Activated CD4-positive, alpha-beta T cell treated with anti-CD3 and anti-CD28 coated beads, Interleukin-2, Interleukin-4, amounts not matched to agents 100 ng/mL and 50 ng/mL, durations not matched to agents 16 hours and 8 hours (primary cell): ENCODE measurements around the gene AKAP8.
"Not testable (repeated sequence)": the region's sequence is repeated elsewhere in the genome, so short reads cannot be mapped to it uniquely, and the experiment has no call there.

ENCODE experiments used
- DNase-seq: peaks from one replicate; pipeline ENCODE4 v3.0.0-alpha.2; 2020; ENCODE audit warnings: low spot score

AKAP8 gene

DNA sequence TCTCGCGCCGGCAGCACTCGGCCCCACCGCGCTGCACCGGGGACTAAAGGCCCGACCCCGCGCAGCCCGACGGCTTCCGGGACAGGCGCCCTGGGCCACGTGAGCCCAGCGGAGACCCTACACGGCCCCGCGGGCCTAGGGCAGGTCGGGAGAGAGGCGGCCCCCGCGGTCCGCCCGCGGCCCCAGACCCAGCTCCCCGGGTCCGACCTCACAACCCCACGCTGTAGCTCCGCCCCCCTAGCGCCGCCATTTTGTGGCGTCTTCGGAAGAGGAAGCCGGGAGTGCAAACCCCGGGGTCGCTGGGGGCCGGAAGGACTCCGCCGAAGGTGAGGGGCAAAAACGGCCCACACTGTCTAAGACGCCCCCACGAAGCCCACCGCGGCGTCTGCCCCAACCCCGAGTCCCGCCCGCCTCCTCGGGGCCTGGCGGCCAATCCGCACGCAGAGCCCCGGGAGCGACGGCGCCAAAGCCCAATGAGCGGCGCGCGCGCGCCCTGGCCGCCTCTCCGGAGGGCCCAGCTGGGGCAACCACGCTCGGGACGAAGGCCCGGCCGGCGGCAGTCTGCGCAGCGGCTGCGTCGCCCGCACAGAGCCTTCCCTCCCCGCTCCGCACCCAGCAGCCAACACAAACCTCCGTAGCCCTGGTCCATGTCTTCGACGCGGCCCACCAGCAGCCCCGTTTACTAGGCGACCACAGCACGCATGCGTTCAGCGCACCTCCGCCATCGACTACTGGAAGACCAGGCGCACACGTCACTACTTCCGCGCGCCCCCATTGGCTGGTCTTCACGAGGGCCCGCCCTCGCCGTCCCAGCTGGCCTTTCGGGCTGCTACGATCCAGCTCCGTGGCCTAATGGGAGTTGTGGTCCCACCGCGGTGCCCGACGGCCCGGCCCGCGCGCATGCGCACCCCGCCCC lies at the start of gene AKAP8:
Gene AKAP8, minus strand, starts transcription at position 705 of the 916 bp plus-strand sequence. Its CDS starts 56 bp downstream, at position 649.
- DNase-seq: peak; percentile 99

DNA sequence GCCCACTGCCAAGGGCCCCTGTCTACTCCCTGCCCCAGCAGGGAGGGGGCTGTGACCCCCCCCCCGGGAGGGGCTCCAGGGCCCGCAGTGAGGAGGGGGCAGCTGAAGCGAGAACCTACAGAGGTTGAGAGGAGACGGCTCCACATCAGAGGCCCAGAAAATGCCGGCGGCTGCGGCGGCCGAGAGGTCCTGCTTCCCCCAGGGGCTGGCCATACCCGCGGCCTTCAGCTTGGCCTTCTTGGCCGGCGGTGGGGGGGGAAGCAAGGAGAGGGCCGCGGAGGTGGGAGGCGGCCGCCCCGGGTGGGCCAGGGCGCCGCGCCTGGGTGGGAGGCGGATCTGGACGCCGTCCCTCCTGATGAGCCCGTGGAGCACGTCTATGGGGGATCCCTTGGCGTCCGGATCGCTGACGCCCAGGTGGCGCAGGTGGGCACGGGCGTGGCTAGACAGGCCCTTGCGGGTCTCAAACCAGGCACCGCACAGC lies 48.4 kb upstream of the AKAP8 start:
- DNase-seq: no peak

DNA sequence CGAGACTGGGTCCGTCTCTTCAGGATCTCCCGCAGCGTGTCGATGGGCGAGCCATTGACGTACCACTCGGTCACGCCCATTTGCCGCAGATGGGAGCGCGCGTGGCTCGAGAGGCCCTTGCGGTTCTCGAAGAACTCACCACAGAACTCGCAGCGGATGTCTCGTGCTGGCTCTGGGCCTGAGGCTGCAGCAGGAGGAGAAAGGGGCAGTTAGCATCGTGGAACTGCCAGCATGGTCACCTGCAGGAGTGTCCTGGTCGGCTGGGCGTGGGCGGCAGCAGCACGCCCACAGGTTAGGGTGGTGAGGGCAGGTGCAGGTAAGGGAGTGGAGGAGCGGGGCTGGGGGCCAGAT lies 47.7 kb upstream of the AKAP8 start:
- DNase-seq: no peak

DNA sequence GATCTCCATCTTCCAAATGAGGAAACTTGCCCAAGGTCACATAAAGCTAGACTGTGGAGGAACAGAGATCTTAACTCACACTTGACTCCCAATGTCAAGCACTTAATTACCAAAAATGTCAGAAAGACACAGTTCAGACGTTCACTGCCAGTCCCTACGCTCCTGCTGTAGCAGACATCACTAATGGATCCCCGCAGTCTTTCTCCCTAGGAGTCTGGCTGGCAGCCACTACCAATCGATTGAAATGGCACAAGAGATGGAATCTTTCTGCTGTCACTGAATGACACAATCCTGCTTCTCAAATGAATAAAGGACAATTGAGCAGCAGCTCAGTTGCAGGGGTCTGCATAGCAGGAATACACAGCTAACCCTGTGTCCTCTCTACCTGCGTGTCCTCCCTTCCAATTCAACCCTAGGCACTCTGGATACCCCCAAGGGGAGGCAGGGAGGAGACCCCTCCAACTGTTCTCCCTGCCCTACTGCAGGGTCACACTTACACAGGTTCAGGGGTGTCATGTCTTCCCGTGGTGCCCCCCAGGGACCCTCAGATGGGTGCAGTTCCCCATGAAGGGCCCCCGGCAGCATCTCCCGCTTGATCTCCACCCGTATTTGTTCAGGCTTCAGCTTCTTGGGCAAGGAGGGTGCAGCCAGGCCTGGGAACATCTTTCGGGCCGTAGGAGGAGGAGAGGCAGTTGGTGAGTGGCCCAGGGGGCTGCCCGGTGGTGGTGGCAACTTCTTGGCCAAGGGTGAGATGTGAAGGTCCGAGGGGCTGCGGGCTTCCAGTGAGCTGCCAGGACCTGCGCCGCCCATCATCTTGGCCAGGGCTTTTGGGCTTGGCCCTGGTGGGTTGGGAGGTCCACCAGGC lies 47.1 kb upstream of the AKAP8 start:
- no peak for DNase-seq

DNA sequence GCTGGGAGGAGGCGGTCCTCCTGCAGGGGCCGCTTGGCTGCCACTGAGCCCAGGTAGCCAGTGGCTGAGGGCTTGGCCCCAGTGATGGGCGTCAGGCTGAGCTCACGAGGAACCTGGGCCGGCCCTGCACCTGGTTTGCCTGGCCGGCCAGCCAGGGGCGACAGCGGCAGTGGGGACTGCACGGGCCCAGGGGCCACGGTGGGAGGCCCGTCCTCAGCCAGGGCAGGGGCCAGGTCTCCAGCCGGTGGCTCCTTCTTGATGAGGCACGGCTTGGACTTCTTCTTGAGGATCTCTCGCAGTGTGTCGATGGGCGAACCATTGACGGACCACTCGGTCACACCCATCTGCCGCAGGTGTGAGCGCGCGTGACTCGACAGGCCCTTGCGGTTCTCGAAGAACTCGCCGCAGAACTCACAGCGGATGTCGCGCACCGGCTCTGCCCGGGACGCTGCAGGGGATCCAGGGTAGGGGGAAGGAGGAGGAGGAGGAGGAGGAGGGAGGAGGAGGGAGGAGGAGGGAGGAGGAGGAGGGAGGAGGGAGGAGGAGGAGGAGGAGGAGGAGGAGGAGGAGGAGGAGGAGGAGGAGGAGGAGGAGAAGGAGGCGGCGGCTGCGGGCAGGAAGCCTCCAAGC lies 45.8 kb upstream of the AKAP8 start:
- no peak for DNase-seq

DNA sequence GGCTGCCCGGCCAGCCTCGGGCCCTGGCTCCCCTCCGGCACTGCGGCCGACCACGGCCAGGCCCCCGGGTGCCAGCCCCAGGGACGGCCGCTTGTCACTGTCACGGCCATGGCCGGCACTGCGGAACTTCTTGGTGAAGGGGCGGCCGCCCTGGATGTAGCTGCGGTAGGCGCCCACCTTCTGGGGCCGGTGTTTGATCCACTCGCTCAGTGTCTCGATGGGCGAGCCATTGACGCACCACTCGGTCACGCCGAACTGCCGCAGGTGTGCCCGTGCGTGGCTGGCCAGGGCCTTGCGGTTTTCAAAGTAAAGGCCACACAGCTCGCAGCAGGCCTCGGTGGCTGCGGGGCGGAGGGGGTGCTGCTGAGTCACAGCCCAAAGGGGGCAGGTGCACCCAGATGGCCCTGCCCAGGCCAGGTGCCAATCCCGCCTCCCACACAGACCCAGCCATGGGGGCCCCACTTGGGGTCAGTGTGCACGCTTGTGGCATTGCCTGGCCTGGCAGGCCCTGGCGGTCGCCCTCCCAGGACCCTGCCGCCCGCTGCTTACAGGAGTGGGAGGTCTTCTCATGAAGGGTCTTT lies 45.2 kb upstream of the AKAP8 start:
- DNase-seq: no peak

DNA sequence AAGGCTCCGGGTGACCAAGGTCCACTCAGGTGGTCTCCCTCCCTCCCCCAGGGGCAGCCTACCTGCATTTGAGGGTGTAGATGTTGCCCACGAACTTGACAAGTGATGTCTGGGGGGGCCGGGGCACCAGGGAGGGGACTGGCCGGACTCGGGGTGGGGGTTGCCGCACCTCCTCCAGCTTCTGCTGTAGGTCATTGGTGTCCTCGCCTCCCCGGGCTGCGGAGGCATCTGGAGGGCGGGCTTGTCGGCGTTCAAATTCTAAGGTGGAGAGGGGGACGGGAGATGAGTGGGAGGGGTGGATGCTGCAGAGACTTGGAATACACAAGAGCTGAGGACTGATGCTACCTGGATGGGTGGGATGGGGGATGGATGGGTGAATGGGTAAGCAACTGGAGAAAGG lies 44.5 kb upstream of the AKAP8 start:
- no peak for DNase-seq

DNA sequence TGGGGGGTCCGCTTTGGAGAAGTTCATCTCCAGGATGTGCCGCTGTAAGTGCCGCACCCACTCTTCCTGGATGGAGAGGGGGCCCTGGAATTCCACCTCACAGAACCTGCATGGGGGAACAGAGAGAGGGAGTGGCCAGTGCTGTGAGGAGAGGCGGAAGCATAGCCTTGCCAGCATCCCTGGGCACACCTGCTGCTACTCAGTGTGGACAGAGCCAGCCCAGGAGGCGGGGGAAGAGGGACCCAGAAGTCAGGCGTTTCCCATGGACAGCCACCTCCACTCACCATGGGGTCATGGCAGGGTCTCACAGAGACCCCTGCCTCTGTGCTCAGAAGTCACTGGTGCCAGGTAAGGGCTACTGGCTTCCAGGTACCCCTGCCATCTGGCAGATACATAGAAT lies 43.5 kb upstream of the AKAP8 start:
- DNase-seq: no peak

DNA sequence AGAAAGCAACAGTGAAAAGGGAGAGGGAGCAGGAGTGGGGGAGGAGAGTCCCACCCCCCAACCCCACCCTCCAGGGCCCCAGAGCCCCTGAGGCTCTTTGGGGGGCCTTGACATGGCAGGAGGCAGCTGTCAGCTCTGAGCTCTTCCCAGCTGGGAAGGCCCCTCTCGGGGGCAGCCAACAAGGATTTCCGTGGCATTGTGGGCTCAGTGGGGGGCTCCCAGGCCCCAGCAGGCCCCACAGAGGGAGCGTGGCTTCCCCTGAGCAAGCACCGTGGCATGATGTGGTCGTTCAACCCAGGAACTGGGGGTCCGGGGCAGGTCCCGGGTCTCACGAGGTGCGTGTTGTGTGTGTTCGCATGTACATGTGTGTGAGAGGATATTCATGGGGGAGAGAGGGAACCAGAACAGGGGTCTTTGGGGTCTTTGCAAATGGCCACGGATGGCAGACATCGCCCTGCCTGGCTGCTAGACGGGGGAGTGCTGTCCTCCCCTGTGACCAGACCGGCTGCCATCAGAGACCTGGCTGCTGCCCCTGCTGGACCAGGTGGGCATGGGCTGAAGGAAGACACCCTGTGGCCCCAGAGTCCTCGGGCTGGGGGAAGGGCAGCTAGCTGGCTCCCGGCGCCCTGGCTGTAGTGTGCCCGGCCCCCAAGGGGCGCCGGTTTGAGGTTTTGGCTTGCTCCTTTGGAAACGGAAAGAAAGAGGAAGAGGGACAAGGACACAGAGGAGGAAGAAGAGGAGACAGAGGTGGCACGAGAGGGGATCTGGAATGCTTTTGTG lies 42.9 kb upstream of the AKAP8 start:
- DNase-seq: no peak

DNA sequence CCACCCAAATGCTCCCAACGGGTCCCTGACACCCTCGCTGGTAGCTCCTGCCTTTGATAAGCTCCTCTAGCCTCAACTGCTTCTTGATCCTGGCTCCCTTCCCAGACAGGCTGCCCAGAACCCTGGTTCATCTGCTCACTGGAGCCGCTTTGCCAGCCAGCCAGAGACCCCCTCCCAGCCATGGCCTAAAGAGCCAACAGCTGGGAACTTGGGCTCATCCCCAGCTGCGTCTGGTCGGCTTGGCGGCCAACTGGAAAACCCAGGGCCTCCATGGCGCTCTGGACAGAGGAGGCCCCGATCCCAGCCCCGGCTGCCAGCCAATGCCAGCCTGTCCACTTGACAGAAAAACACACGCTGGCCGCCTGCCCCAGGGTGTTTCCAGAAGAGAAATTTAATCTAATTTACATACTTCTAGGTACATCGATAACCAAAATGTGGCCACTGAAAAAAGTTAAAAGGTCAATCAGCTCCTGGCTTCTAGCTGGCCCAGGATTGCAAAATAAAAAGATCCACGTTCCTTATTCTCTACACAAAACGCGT lies 42.2 kb upstream of the AKAP8 start:
- no peak for DNase-seq

DNA sequence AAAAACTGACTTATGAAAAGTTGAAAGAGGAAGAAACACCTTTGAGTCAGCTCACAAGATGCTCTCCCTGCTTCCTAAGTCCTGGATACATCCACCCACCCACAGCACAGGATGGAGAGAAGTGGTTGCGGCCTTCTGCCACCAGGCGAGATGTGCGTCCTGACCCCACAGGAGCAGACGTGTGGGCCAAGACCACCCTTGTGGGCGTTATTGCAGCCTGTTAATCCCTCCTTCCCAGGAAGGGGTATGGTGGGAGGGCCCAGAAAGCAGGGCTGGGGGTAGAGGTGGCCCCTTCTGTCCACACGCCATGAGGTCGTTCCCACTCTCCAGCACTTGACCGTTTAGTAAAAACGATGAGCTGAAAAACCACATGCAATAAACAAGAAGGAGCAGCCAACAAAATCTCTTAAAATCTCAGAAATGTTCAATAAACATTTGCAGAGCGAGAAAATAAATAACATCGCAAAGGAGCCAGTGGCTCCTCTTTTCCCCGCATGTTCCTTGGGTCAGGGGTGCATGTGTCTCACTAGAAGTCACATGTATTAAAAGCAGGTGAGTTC lies 41.6 kb upstream of the AKAP8 start:
- DNase-seq: no peak

DNA sequence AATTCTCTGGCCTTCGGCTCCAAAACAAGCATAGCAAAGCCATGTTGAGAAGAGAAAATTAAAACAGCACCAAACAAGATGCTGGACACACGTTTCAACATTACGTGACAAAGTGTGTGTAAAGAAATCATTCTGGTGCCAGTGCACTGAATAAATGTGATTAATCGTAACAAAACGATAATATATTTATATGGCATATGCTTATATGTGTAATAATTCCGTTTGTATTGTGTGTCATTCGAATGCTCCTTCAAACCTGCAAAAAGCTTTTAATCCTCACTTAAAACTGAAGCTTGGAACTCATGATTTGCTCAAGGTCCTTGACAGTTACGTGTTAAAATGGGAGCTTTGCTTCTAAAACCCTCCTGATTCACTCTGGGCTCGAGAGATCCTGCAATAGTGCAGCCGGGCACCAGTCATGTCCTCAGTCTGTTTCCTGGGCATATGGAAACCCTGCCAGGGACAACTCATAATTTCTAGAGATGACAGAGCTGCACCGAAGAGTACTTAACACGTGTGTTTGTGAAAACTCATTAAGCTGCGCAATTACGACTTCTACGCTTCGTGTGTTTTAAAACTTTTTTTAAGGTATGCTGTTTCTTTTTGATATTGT lies 39.9 kb upstream of the AKAP8 start:
- peak; percentile 17 for DNase-seq

DNA sequence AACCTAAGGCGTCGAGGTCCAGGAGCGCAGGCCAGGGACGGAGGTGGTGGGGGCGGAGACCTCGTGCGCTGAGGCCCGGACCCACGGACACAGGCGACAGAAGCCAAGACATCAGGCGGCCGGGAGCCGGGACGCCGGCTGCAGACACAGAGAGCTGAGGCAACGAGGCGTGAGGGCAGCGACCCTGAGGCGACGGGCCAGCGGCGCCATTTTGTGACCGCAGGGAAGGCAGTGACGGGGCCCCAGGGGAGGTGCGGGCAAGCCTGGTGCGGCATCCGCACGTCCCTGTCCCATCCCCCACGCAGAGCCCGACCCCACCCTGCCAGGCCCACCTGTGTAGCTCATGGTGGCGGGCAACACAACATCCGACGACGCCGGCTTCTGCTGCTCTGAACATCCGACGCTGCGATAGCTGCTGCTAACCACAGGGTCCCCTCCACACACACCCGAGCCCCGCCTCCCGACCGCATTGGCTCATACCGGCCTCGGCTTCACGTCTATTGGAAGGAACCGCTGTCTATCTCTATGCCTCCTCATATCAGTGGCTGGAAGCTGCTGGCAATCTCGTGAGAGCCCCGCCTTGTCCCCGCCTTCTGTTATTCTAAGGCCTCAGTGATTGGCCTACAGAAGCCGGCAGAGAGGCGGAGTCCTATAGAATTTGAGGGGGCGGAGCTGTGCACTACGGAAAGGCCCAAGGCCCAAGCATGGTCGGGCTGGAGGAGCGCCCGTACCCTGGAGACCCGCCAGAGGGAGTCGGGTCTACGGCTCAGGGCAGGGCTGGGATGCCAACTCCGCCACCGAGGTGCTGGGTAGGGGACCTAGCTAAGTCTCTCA lies 39.2 kb upstream of the AKAP8 start, which contains the start of gene AKAP8L:
Gene AKAP8L, minus strand, starts transcription at position 410 of the 834 bp plus-strand sequence. Its CDS starts 65 bp downstream, at position 345.
- peak; percentile 100 for DNase-seq

DNA sequence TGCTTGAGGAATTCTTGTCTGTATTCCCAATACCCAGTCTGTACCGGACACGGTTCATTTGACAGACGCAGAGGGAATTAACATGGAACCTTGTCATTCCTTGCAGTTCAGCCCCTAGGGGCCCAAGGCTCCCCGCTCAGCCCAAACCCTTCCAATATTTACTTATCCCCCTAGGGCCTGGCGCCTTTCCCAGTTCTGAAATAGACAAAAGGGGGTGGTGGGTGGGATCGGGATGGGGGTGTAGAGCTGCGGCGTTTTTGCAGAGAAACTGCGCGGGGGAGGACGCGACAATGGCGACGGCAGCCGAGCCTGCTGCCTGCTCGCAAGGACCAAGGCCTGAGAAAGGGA lies 38.6 kb upstream of the AKAP8 start:
- no peak for DNase-seq

DNA sequence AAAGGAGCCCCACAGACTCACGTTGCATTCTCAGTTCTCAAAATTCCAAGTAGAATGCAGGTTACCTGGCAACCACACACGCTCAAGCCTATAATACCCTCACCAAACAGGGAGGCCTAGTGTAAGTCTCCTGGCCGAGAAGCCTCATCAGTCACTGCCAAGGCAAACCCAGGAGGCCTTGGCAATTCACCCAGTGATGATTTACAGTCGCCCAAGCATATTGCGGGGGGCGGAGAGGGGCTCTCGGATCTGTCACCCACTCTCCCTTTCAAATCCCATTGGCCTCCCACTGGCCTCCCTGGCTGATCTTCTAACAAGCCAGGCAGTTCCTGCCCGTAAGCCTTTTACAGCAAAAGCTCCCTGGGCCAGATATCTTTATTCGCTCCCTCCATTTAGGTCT lies 38.1 kb upstream of the AKAP8 start:
- no peak for DNase-seq

DNA sequence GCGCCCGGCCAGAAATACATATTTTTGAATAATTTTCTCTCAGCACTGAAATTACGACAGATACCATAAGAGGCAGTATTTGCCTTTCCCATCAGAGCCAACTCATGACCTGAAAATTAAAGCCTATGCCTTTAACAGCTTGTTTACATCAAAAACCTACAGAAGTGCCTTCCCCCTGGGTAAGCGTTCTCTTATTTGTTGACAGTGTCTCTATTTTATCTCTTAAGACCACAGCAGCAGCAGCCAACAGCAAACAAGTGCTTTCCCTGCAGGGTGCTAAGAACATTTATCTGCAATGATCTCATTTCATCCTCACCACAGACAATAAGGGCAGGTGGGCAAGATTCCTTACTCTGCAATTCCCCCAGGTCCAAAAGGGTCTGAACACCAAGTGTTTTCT lies 33.2 kb upstream of the AKAP8 start:
- no peak for DNase-seq

DNA sequence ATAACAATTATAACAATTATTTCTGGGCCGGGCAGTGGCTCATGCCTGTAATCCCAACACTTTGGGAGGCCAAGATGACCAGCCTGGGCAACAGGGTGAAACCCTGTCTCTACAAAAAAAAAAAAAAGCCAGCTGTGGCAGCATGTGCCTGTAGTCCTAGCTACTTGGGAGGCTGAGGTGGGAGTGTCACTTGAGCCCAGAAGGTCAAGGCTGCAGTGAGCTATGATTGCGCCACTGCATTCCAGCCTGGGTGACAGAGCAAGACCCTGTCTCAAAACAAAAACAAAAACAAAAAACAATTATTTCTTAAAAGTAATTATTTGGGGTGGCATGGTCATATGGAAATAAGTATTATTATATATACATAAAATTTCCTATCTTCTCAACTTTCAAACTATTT lies 31.8 kb upstream of the AKAP8 start:
- not testable (repeated sequence) for DNase-seq

DNA sequence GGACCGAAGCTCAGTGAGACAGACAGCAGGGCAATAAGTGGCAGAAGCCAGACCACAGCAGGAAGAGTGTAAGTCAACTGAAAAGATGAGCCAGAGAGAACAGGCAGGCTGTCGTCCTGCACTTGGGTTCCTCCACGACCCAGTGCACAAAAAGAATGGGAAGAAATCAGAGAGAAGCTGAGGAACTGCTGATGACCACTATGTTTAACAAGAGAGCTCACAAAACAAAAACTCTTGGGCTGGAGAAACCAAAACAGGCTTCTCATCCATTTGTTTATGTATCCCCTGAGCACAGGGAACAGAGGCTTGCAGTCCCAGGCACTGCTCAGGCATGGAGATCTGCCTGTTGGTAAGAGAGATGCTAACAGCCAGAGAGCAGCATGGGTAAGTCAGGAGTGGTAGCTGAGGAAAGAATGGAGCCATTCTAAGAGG lies 25.2 kb upstream of the AKAP8 start:
- DNase-seq: no peak

DNA sequence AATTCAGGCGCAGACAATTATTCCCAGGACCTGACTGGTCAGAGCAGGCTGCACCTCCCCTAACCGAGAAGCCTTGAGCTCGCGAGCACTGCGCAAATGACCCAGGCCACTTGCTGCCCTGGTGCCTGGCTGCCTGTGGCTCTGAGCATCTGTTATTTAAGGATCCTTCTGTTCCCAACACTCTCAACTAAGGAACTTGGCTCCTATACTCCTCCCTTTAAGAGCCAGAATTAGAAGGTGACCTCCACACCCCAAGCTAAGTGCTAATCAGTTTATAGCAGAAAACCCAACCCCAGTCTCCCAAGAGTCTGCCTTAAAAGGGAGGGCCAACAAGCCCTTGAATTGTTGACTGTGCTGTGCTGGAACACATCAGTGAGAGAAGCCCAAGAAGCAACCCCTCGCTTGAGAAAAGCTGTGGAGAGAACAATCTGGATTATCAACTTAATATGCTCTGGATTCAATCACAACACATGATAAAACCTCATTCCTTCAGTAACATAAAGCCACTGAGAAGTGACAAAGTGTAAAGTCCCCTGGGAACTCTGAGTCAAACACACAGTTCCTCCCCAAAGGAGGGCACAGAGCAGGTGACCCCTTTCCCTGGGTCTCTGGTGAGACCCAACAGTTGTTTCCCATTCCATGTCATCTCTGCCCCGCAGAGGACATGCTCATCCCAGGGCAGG lies 24.7 kb upstream of the AKAP8 start:
- DNase-seq: no peak
